H1 (cell line): ENCODE results near the gene RUVBL2. TPM values are rescaled to one million over a fixed set of nuclear protein-coding genes. Genes with fewer than 3 reads are reported as not detected.

Experiments
- ATF3 ChIP-seq: IDR thresholded peaks from 2 replicates; pipeline ENCODE4 v1.6.1; 2011; ENCODE audit warnings: low read depth, mild to moderate bottlenecking, low read length; ENCODE audit not compliant: insufficient read depth
- CREB1 ChIP-seq: IDR thresholded peaks from 2 replicates; pipeline ENCODE4 v1.6.1; 2012; ENCODE audit warnings: inconsistent platforms
- CTCF ChIP-seq, 3 experiments: IDR thresholded peaks; 1 replicate in 2 of 3; 2 replicates in 1 of 3; pipeline versions ENCODE4 v1.5.1 to v1.6.1; 2011; ENCODE audit warnings: low read length in 3 of 3, mild to moderate bottlenecking in 3 of 3, inconsistent platforms in 2 of 3, low read depth in 1 of 3, moderate library complexity in 1 of 3; ENCODE audit not compliant: insufficient read depth in 1 of 3; ENCODE audit errors: control extremely low read depth in 1 of 3
- EZH2 ChIP-seq: fragments of 200-600 bp; sonication (generic); IDR thresholded peaks from 2 replicates; pipeline ENCODE4 v1.7.1; 2012; ENCODE audit warnings: low read depth, mild to moderate bottlenecking, moderate library complexity, low read length, inconsistent platforms; ENCODE audit not compliant: severe bottlenecking
- GTF2F1 ChIP-seq: IDR thresholded peaks from 2 replicates; pipeline ENCODE4 v1.6.1; 2012; ENCODE audit warnings: low read depth, low read length, improper control_type of control experiment, borderline replicate concordance
- HDAC2 ChIP-seq, 2 experiments: fragments of 300-600 bp in 1 of 2; sonication (generic) in 1 of 2; IDR thresholded peaks; 2 replicates each; pipeline ENCODE4 v1.6.1; 2011 to 2012; ENCODE audit warnings: low read depth in 2 of 2, low read length in 2 of 2, mild to moderate bottlenecking in 2 of 2, moderate library complexity in 2 of 2, borderline replicate concordance in 1 of 2, inconsistent platforms in 1 of 2
- JUN ChIP-seq: IDR thresholded peaks from 2 replicates; pipeline ENCODE4 v1.6.1; 2011; ENCODE audit warnings: low read depth, mild to moderate bottlenecking, improper control_type of control experiment, low read length
- JUND ChIP-seq: IDR thresholded peaks from 2 replicates; pipeline ENCODE4 v1.6.1; 2011; ENCODE audit warnings: mild to moderate bottlenecking, improper control_type of control experiment, low read length
- KDM1A ChIP-seq: fragments of 200-600, 300-600 bp; sonication (generic); IDR thresholded peaks from 2 replicates; pipeline ENCODE4 v1.7.1; 2016; ENCODE audit warnings: mild to moderate bottlenecking, low read length, borderline replicate concordance
- MAFK ChIP-seq: IDR thresholded peaks from 2 replicates; pipeline ENCODE4 v1.6.1; 2012; ENCODE audit warnings: low read depth, mild to moderate bottlenecking, improper control_type of control experiment, low read length
- MAX ChIP-seq: IDR thresholded peaks from 2 replicates; pipeline ENCODE4 v1.6.1; 2012; ENCODE audit warnings: inconsistent platforms
- PHF8 ChIP-seq: fragments of 200-600 bp; sonication (generic); conservative IDR thresholded peaks from 2 replicates; pipeline ENCODE4 v1.7.1; 2012; ENCODE audit warnings: low read depth, mild to moderate bottlenecking, inconsistent platforms, low read length, moderate library complexity
- POLR2AphosphoS5 ChIP-seq: IDR thresholded peaks from 2 replicates; pipeline ENCODE4 v1.6.1; 2011; ENCODE audit warnings: low read depth, low read length
- POU5F1 ChIP-seq: IDR thresholded peaks from 2 replicates; pipeline ENCODE4 v1.6.1; 2011; ENCODE audit warnings: low read depth, mild to moderate bottlenecking, low read length, moderate library complexity
- RNF2 ChIP-seq: fragments of 200-900, 300-1000 bp; sonication (generic); IDR thresholded peaks from 2 replicates; pipeline ENCODE4 v1.7.1; 2016; ENCODE audit warnings: borderline replicate concordance, low read depth, mild to moderate bottlenecking, antibody characterized with exemption, low read length; ENCODE audit not compliant: poor library complexity, severe bottlenecking; ENCODE audit errors: missing control alignments
- SAP30 ChIP-seq: fragments of 300-600 bp; sonication (generic); IDR thresholded peaks from 2 replicates; pipeline ENCODE4 v1.7.1; 2012; ENCODE audit warnings: low read length, moderate library complexity, mild to moderate bottlenecking, inconsistent platforms; ENCODE audit not compliant: insufficient read depth, insufficient replicate concordance
- SIN3A ChIP-seq, 2 experiments: IDR thresholded peaks in 1 of 2; conservative IDR thresholded peaks in 1 of 2; 2 replicates each; pipeline ENCODE4 v1.6.1; 2011 to 2012; ENCODE audit warnings: low read length in 2 of 2, improper control_type of control experiment in 1 of 2, low read depth in 1 of 2, mild to moderate bottlenecking in 1 of 2
- TBP ChIP-seq: IDR thresholded peaks from 2 replicates; pipeline ENCODE4 v1.6.1; 2011; ENCODE audit warnings: low read depth, low read length, improper control_type of control experiment
- YY1 ChIP-seq: IDR thresholded peaks from 2 replicates; pipeline ENCODE4 v1.6.1; 2011; ENCODE audit warnings: low read depth, mild to moderate bottlenecking, low read length
- polyA plus RNA-seq, 7 experiments: library from polyadenylated mRNA; depleted of rRNA in 3 of 7; stranded (reverse) in 5 of 7; unstranded in 2 of 7; fragments of >200 nt in 5 of 7; fragments of 200-250 nt in 2 of 7; gene quantifications; 1 replicate in 5 of 7; 2 replicates in 1 of 7; 4 replicates in 1 of 7; pipeline versions ENCODE4 v1.2.1 to v1.2.3, GENCODE V29; 2011 to 2013; ENCODE audit warnings: missing spikeins in 2 of 7, mixed read lengths in 2 of 7
- total RNA-seq: library from RNA; stranded (reverse); fragmentation: NEBNext Ultra II Directional; extraction: Animal tissue kit (Norgen Biotek cat#: 25700); gene quantifications from 2 replicates; pipeline ENCODE4 v1.2.1, GENCODE V29; 2021

The RUVBL2 gene
- total and polyA plus RNA-seq, 2 of the 8 experiments (the other 6 are each of a cell fraction or from before 2014, with no cell fraction given), result 152 to 247 TPM

GRCh38 chr19:48954595-48955307 is 38.9 kb upstream of the RUVBL2 start, which contains the start of gene BAX (continued):
- peak; percentile 94 for TF ChIP-seq GTF2F1
- TF ChIP-seq MAX, result peak; percentile 95
- TF ChIP-seq MAFK, result no peak
- peak; percentile 77 for TF ChIP-seq PHF8
- no peak for TF ChIP-seq JUN
- TF ChIP-seq HDAC2 (IDR thresholded peaks at IDR 0.05; ENCODE audit: borderline replicate concordance in 1 of 2, low read depth in 2 of 2, low read length in 2 of 2), result peak in 1 of 2 experiments; percentile 17; a peak in 1 of 4 replicates
- no peak for TF ChIP-seq EZH2
- TF ChIP-seq KDM1A, result no peak
- no peak for TF ChIP-seq JUND
- peak; percentile 60 to 97; a peak in 2 of 4 replicates for TF ChIP-seq SIN3A (conservative IDR thresholded peaks at IDR 0.05 in 1 of 2, IDR thresholded peaks at IDR 0.05 in 1 of 2; ENCODE audit: low read depth in 1 of 2, low read length in 2 of 2)
- TF ChIP-seq CTCF (IDR thresholded peaks at IDR 0.05; ENCODE audit: control extremely low read depth in 1 of 3, insufficient read depth in 1 of 3, low read depth in 1 of 3, low read length in 3 of 3), result peak; percentile 6 to 15 (median 8); a peak in 2 of 4 replicates
- TF ChIP-seq ATF3, result peak; percentile 100
- TF ChIP-seq CREB1, result peak; percentile 56; the same call in 1 of the 2 replicates
- peak; percentile 100 for TF ChIP-seq YY1
- TF ChIP-seq RNF2, result no peak
- no peak for TF ChIP-seq POU5F1
- no peak for TF ChIP-seq SAP30
- TF ChIP-seq TBP, result peak; percentile 76; the same call in 1 of the 2 replicates
- peak; percentile 66; the same call in 1 of the 2 replicates for TF ChIP-seq POLR2AphosphoS5
